A549 (cell line): ENCODE data around the gene ADAM12. TPM values are rescaled to one million over a fixed set of nuclear protein-coding genes. Genes with fewer than 3 reads are reported as not detected.

Source experiments
- ATAC-seq, 2 experiments: fragments of 200-7000 bp in 1 of 2; fragments of >200 bp in 1 of 2; cut with Nextera tagmentation in 1 of 2; cut with Tn5 transposase in 1 of 2; 3 replicates each; pipeline versions ENCODE4 v1.8.0 to v1.9.1; 2018 to 2020; ENCODE audit warnings: mild to moderate bottlenecking in 1 of 2, moderate library complexity in 1 of 2
- CTCF ChIA-PET: fragments of 300-600 bp; sonication (Branson Sonifier 250); formaldehyde crosslinking; extraction: SDS; loops from one replicate; lab custom pipeline; 2021; ENCODE audit warnings: antibody characterized with exemption, inconsistent platforms; lab: Yijun Ruan, JAX
- POLR2A ChIA-PET: fragments of 350-600 bp; formaldehyde crosslinking; extraction: SDS; loops from one replicate; lab custom pipeline; 2021; ENCODE audit warnings: antibody characterized with exemption, inconsistent platforms; lab: Yijun Ruan, JAX
- DNase-seq, 2 experiments: peaks; one replicate each; pipeline versions ENCODE4 v3.0.0 to v3.0.0-alpha.2; 2011 to 2016; ENCODE audit warnings: low read depth in 1 of 2, low spot score in 1 of 2
- FAIRE-seq: peaks from 2 replicates; lab custom pipeline; 2011; peaks lifted over from hg19 to GRCh38; lab: Jason Lieb, UNC
- H3K27ac ChIP-seq, 2 experiments: fragments of >200 bp; sonication (Bioruptor Twin); formaldehyde crosslinking; 3 replicates each; pipeline ENCODE4 v1.5.1; 2016 to 2017
- H3K4me1 ChIP-seq: fragments of >200 bp; sonication (Bioruptor Twin); formaldehyde crosslinking; 3 replicates; pipeline ENCODE4 v1.6.1; 2016
- H3K4me2 ChIP-seq: fragments of >200 bp; sonication (Bioruptor Twin); formaldehyde crosslinking; 3 replicates; pipeline ENCODE4 v1.6.1; 2016
- H3K4me3 ChIP-seq: fragments of >200 bp; sonication (Bioruptor Twin); formaldehyde crosslinking; 3 replicates; pipeline ENCODE4 v1.5.1; 2016
- H3K9me3 ChIP-seq: fragments of >200 bp; sonication (Bioruptor Twin); formaldehyde crosslinking; 3 replicates; pipeline ENCODE4 v1.6.1; 2016
- BHLHE40 ChIP-seq: IDR thresholded peaks from 2 replicates; pipeline ENCODE4 v1.6.1; 2012; ENCODE audit warnings: low read depth, low read length, inconsistent platforms
- CHD4 ChIP-seq: fragments of 200-600 bp; sonication (generic); IDR thresholded peaks from 2 replicates; pipeline ENCODE4 v1.6.1; 2016; ENCODE audit warnings: antibody characterized with exemption, mild to moderate bottlenecking, borderline replicate concordance
- EHF ChIP-seq: fragments of 250-450 bp; sonication (Bioruptor Pico); IDR thresholded peaks from 2 replicates; pipeline ENCODE4 v1.5.0; 2020; ENCODE audit warnings: mild to moderate bottlenecking
- EP300 ChIP-seq, 2 experiments: fragments of >200 bp; sonication (Bioruptor Twin); formaldehyde crosslinking; IDR thresholded peaks; 2 replicates in 1 of 2; 3 replicates in 1 of 2; pipeline ENCODE4 v1.6.1; 2016 to 2017
- FOSL2 ChIP-seq, 2 experiments: fragments of 450-650 bp in 1 of 2; fragments of >200 bp in 1 of 2; sonication (Bioruptor Twin) in 1 of 2; formaldehyde crosslinking; IDR thresholded peaks; 2 replicates each; pipeline versions ENCODE4 v1.5.0 to v1.6.1; 2016 to 2020; ENCODE audit warnings: mild to moderate bottlenecking in 1 of 2, moderate library complexity in 1 of 2
- GATA3 ChIP-seq: IDR thresholded peaks from 2 replicates; pipeline ENCODE4 v1.6.1; 2012; ENCODE audit warnings: borderline replicate concordance
- HOXA7 ChIP-seq: fragments of 250-450 bp; sonication (Bioruptor Pico); IDR thresholded peaks from 2 replicates; pipeline ENCODE4 v1.5.0; 2020; ENCODE audit warnings: mild to moderate bottlenecking, moderate library complexity
- KDM5A ChIP-seq: fragments of 200-600 bp; sonication (generic); IDR thresholded peaks from 2 replicates; pipeline ENCODE4 v1.6.1; 2016; ENCODE audit warnings: antibody characterized with exemption, mild to moderate bottlenecking
- MAZ ChIP-seq: fragments of 150-350 bp; IDR thresholded peaks from 2 replicates; pipeline ENCODE4 v1.6.1; 2014; ENCODE audit warnings: antibody characterized with exemption, low read depth, low read length, borderline replicate concordance
- NFE2L2 ChIP-seq: fragments of 150-350 bp; conservative IDR thresholded peaks from 2 replicates; pipeline ENCODE4 v1.6.1; 2014; ENCODE audit warnings: low read length
- NPAS2 ChIP-seq: fragments of 250-450 bp; sonication (Bioruptor Pico); IDR thresholded peaks from 2 replicates; pipeline ENCODE4 v1.8.0; 2022; ENCODE audit warnings: mild to moderate bottlenecking, moderate library complexity, borderline replicate concordance
- POLR2AphosphoS2 ChIP-seq: conservative IDR thresholded peaks from 2 replicates; pipeline ENCODE4 v1.6.1; 2012; ENCODE audit warnings: low read length, improper control_type of control experiment, inconsistent platforms
- RCOR1 ChIP-seq: fragments of 150-350 bp; IDR thresholded peaks from 2 replicates; pipeline ENCODE4 v1.6.1; 2014; ENCODE audit warnings: antibody characterized with exemption, low read length, low read depth
- RNF2 ChIP-seq: fragments of 200-600 bp; sonication (generic); IDR thresholded peaks from 2 replicates; pipeline ENCODE4 v1.6.1; 2016; ENCODE audit warnings: low read depth, mild to moderate bottlenecking, antibody characterized with exemption, moderate library complexity, borderline replicate concordance
- SMC3 ChIP-seq: fragments of >200 bp; sonication (Bioruptor Twin); formaldehyde crosslinking; IDR thresholded peaks from 3 replicates; pipeline ENCODE4 v1.6.1; 2018; ENCODE audit warnings: inconsistent platforms
- ZC3H11A ChIP-seq: fragments of 450-650 bp; IDR thresholded peaks from 2 replicates; pipeline ENCODE4 v1.6.1; 2014; ENCODE audit warnings: antibody characterized with exemption, mild to moderate bottlenecking
- ZFP36 ChIP-seq: fragments of 450-650 bp; IDR thresholded peaks from 2 replicates; pipeline ENCODE4 v1.6.1; 2014; ENCODE audit warnings: borderline replicate concordance; ENCODE audit not compliant: partially characterized antibody
- WGBS: methylation state at CpG from one replicate; pipeline ENCODE4 v1.1.6; 2017; ENCODE audit errors: missing lambda C conversion rate; 5-methylcytosine and 5-hydroxymethylcytosine counted together
- polyA plus RNA-seq, 4 experiments: library from polyadenylated mRNA; depleted of rRNA in 3 of 4; stranded (reverse); fragments of >200 nt; fragmentation: RNase III in 1 of 4; extraction: RNeasy Plus Mini Kit Qiagen cat#74134 plus additional on column Dnase treatment in 1 of 4; gene quantifications; 2 replicates in 3 of 4; 3 replicates in 1 of 4; pipeline ENCODE4 v1.2.3, GENCODE V29; 2011 to 2017
- TF ChIP-seq, protein P1 (sequence below): fragments of 250-450 bp; sonication (Bioruptor Pico); IDR thresholded peaks from 2 replicates; pipeline ENCODE4 v1.5.0; 2021; ENCODE audit warnings: mild to moderate bottlenecking, moderate library complexity, borderline replicate concordance
- TF ChIP-seq, protein P2 (sequence below): fragments of 450-650 bp; IDR thresholded peaks from 2 replicates; pipeline ENCODE4 v1.6.1; 2014; ENCODE audit warnings: antibody characterized with exemption
- TF ChIP-seq, protein P3 (sequence below): fragments of 250-450 bp; sonication (Bioruptor Pico); IDR thresholded peaks from 2 replicates; pipeline ENCODE4 v1.5.0; 2020; ENCODE audit warnings: low read depth, mild to moderate bottlenecking, moderate library complexity
- TF ChIP-seq, protein P4 (sequence below): IDR thresholded peaks from 2 replicates; pipeline ENCODE4 v1.6.1; 2012; ENCODE audit warnings: low read depth, borderline replicate concordance

ADAM12 gene
- polyA plus RNA-seq, 2 of the 4 experiments (the other 2 are of a cell fraction): 1.6 to 4.8 TPM

DNA sequence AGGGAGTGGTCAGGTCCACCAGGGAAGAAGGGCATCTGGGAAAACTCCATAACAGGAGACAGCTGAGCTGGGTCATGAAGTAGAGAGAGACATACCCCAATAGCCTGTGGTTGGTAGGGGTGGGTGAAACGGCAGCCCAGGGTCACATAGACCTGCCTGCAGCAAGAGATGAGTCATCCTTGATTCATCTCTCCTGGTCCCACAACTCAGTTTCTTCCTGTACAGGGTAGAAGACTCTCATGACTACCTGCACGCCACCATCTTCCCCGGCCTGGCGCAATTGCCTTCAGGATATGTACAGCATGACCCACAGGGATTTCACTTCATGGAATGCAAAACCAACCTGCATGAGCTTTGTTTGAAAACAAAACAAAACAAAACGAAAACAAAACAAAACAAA lies 45.1 kb upstream of the ADAM12 start:
- FAIRE-seq (no peak), DNase-seq (no peak)
- WGBS: 48% methylated on average over 5 of the region's 5 CpGs

DNA sequence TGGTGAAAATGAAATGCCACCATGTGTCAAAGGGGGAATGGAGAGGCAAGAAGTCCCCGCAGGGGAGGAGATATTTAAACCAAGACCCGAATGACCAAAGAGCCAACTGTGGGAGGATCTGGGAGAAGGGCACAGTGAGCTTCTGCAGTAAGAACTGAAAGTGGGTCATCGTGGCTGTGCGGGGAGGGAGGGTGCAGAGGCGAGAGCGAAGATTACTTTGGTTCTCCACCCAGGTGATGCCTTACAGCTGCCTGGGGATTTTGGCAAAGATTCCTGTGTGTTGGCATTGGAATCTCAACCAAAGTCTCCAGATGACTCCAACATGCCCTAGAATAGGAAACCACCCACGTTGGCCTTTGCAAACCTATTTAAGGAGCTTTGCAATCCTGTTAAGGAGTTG lies 44.2 kb upstream of the ADAM12 start:
- Histone ChIP-seq H3K4me3 (no peak overlapping the region), H3K27ac (no peak overlapping the region), H3K4me2 (no peak overlapping the region), H3K9me3 (no peaks in the 10 kb centered on the region), H3K4me1 (0 out of 3 replicates have a peak, but pooled peaks cover 8% of the 10 kb centered on the region)
- no peak for DNase-seq
- ChIA-PET POLR2A (no interaction called here), CTCF (interaction anchor here (0.9 to 1.4 kb wide), 2 partner anchors 28 to 72 kb away, joined by 3 to 4 read pairs; no protein-coding TSS in a partner anchor)
- FAIRE-seq: no peak
- ATAC-seq: no peak
- 61% methylated on average over 7 of the region's 7 CpGs for WGBS
- TF ChIP-seq RCOR1 (no peak), GATA3 (no peak), KDM5A (no peak), SMC3 (no peak), MAZ (no peak), POLR2AphosphoS2 (no peak), ZFP36 (no peak)
- TF ChIP-seq, protein P1, sequence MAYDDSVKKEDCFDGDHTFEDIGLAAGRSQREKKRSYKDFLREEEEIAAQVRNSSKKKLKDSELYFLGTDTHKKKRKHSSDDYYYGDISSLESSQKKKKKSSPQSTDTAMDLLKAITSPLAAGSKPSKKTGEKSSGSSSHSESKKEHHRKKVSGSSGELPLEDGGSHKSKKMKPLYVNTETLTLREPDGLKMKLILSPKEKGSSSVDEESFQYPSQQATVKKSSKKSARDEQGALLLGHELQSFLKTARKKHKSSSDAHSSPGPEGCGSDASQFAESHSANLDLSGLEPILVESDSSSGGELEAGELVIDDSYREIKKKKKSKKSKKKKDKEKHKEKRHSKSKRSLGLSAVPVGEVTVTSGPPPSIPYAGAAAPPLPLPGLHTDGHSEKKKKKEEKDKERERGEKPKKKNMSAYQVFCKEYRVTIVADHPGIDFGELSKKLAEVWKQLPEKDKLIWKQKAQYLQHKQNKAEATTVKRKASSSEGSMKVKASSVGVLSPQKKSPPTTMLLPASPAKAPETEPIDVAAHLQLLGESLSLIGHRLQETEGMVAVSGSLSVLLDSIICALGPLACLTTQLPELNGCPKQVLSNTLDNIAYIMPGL (CRISPR knock-in tag): no peak

More for the DNA sequence above, 45.1 kb upstream of the ADAM12 start:
- no peak for TF ChIP-seq EP300 (IDR thresholded peaks at IDR 0.05)
- no peak for TF ChIP-seq FOSL2 (IDR thresholded peaks at IDR 0.05)
- peak; percentile 30; the same call in 1 of the 2 replicates for TF ChIP-seq FOSL2 (CRISPR knock-in tag; IDR thresholded peaks at IDR 0.05)
- TF ChIP-seq, protein P2, sequence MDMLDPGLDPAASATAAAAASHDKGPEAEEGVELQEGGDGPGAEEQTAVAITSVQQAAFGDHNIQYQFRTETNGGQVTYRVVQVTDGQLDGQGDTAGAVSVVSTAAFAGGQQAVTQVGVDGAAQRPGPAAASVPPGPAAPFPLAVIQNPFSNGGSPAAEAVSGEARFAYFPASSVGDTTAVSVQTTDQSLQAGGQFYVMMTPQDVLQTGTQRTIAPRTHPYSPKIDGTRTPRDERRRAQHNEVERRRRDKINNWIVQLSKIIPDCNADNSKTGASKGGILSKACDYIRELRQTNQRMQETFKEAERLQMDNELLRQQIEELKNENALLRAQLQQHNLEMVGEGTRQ: no peak
- no peak for TF ChIP-seq GATA3
- H3K4me1 ChIP-seq: 0 out of 3 replicates have a peak, but pooled peaks cover 8% of the 10 kb centered on the region
- ChIA-PET POLR2A (no interaction called here), CTCF (interaction anchor here (1.0 kb wide), 1 partner anchor 70 kb away, joined by 3 read pairs; no protein-coding TSS in a partner anchor)
- peak overlapping the region in 1 of 2 experiments; percentile 5; a peak in 1 of 6 replicates for H3K27ac ChIP-seq
- H3K4me3 ChIP-seq: no peak overlapping the region
- no peak; a peak in 1 of 6 replicates for ATAC-seq
- no peak overlapping the region for H3K4me2 ChIP-seq
- no peaks in the 10 kb centered on the region for H3K9me3 ChIP-seq

DNA sequence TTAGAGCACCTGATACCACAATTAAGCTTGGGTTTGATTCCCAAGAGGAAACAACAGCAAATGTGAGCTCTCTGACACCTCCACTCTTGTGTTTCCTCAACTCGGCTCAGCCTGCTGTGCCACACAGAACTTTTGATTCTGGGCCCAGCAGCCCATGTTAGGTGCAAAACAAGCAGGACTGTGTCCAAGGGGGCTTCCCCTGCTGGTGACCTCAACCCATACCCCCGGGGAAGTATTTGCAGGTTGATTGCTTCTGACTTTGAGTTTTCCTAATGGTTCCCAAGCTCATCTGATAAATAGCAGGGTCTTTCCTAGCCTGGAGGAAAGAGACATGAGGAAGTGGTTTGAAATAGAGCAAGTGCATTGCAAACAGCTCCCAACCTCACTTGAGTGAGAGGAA lies 43.5 kb upstream of the ADAM12 start:
- TF ChIP-seq ZFP36 (no peak), ZC3H11A (no peak), NFE2L2 (no peak), BHLHE40 (no peak), HOXA7 (no peak)

DNA sequence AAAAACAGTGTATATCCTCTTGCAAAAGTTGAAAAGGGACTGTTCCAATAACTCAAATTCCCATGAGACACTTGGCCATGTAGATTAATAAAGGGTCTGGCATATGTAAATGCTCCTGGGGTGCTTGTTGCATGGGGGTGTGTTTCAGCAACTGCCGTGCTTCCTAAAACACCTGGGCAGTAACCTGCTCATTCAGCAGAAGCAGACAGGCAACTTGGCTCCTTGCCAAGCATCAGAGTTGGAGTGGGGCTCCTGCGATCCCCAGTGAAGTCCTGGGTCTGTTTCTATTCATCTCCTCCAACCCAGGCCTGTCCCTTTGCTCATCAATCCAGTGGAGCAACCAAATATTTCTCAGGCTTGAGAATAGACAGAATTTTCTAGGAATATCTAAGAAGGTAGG lies 42.2 kb upstream of the ADAM12 start:
- TF ChIP-seq ZFP36: no peak
- no peak for TF ChIP-seq CHD4
- TF ChIP-seq, protein P3, sequence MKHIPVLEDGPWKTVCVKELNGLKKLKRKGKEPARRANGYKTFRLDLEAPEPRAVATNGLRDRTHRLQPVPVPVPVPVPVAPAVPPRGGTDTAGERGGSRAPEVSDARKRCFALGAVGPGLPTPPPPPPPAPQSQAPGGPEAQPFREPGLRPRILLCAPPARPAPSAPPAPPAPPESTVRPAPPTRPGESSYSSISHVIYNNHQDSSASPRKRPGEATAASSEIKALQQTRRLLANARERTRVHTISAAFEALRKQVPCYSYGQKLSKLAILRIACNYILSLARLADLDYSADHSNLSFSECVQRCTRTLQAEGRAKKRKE (CRISPR knock-in tag): no peak
- no peak for TF ChIP-seq EHF
- no peak for TF ChIP-seq RNF2
- TF ChIP-seq BHLHE40: no peak
- no peak for TF ChIP-seq MAZ
- TF ChIP-seq, protein P2: no peak
- TF ChIP-seq, protein P4, sequence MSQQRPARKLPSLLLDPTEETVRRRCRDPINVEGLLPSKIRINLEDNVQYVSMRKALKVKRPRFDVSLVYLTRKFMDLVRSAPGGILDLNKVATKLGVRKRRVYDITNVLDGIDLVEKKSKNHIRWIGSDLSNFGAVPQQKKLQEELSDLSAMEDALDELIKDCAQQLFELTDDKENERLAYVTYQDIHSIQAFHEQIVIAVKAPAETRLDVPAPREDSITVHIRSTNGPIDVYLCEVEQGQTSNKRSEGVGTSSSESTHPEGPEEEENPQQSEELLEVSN: no peak
- TF ChIP-seq NPAS2: no peak
- 71% methylated on average over 2 of the region's 2 CpGs for WGBS
- Histone ChIP-seq H3K27ac (no peak overlapping the region), H3K4me1 (0 out of 3 replicates have a peak, but pooled peaks cover 8% of the 10 kb centered on the region), H3K4me2 (no peak overlapping the region), H3K9me3 (no peaks in the 10 kb centered on the region), H3K4me3 (no peak overlapping the region)
- FAIRE-seq: no peak
- ChIA-PET POLR2A (no interaction called here), CTCF (interaction anchor here (0.6 to 1.9 kb wide), 2 partner anchors 9 to 313 kb away, joined by 3 to 5 read pairs; no protein-coding TSS in a partner anchor)
- DNase-seq: no peak
- no peak for ATAC-seq

More for the DNA sequence above, 43.5 kb upstream of the ADAM12 start:
- FAIRE-seq (no peak), DNase-seq (no peak), ATAC-seq (no peak)
- 40% methylated on average over 2 of the region's 2 CpGs for WGBS
- H3K4me1 ChIP-seq: 0 out of 3 replicates have a peak, but pooled peaks cover 8% of the 10 kb centered on the region
- H3K27ac ChIP-seq: no peak overlapping the region
- no peak overlapping the region for H3K4me2 ChIP-seq
- H3K9me3 ChIP-seq: no peaks in the 10 kb centered on the region
- ChIA-PET POLR2A (no interaction called here), CTCF (interaction anchor here (0.9 to 1.9 kb wide), 3 partner anchors 8 to 72 kb away, joined by 3 to 5 read pairs (median 4); no protein-coding TSS in a partner anchor)
- H3K4me3 ChIP-seq: no peak overlapping the region
